Brain pericyte (primary cell): ENCODE results near the gene MIER1.

Experiments
- DNase-seq: peaks from one replicate; pipeline ENCODE4 v3.0.0-alpha.2; 2012; ENCODE audit warnings: low read depth, low spot score

Gene MIER1

GRCh38 chr1:66999640-67000400 lies 75.0 kb downstream of the MIER1 start:
- no peak for DNase-seq

GRCh38 chr1:67001682-67002425 lies 77.1 kb downstream of the MIER1 start:
- no peak for DNase-seq

- DNase-seq = no peak
These were observed 79.4 kb downstream of the MIER1 start for GRCh38 chr1:67004176-67004575.

- DNase-seq = no peak
These were observed 80.3 kb downstream of the MIER1 start for GRCh38 chr1:67005068-67005467.

GRCh38 chr1:67009792-67010191 lies 85.0 kb downstream of the MIER1 start:
- no peak for DNase-seq

GRCh38 chr1:67013573-67013972 lies 88.8 kb downstream of the MIER1 start:
- DNase-seq = no peak

- DNase-seq = no peak
These were observed 93.8 kb downstream of the MIER1 start for GRCh38 chr1:67018574-67018973.

GRCh38 chr1:67019121-67019520 lies 94.3 kb downstream of the MIER1 start:
- no peak for DNase-seq

GRCh38 chr1:67019600-67020136 lies 94.9 kb downstream of the MIER1 start:
- DNase-seq = no peak

- DNase-seq = no peak
These were observed 95.5 kb downstream of the MIER1 start for GRCh38 chr1:67020304-67020703.

- DNase-seq = no peak
These were observed 96.0 kb downstream of the MIER1 start for GRCh38 chr1:67020765-67021164.

- no peak for DNase-seq
These were observed 104.7 kb downstream of the MIER1 start for GRCh38 chr1:67029472-67029871.

- DNase-seq = no peak
These were observed 106.5 kb downstream of the MIER1 start for GRCh38 chr1:67031121-67031858.

GRCh38 chr1:67031859-67032247 lies 107.1 kb downstream of the MIER1 start:
- no peak for DNase-seq
